NCI-H1105 treated with DMSO at 0.1 percent for 48 hours (cell line): ENCODE measurements around the gene E2F6.

Source experiments
- DNase-seq: peaks from one replicate; lab custom pipeline; 2025; lab: John Stamatoyannopoulos, UW

The E2F6 gene, protein sequence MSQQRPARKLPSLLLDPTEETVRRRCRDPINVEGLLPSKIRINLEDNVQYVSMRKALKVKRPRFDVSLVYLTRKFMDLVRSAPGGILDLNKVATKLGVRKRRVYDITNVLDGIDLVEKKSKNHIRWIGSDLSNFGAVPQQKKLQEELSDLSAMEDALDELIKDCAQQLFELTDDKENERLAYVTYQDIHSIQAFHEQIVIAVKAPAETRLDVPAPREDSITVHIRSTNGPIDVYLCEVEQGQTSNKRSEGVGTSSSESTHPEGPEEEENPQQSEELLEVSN

GRCh38 chr2:11465485-11466306 lies at the start of gene E2F6:
Gene E2F6, minus strand, starts transcription at chr2:11466161. Its CDS starts 282 bp downstream, at chr2:11465879.
- peak; percentile 82 for DNase-seq

GRCh38 chr2:11515490-11515981 lies 49.6 kb upstream of the E2F6 start:
- no peak for DNase-seq

DNA sequence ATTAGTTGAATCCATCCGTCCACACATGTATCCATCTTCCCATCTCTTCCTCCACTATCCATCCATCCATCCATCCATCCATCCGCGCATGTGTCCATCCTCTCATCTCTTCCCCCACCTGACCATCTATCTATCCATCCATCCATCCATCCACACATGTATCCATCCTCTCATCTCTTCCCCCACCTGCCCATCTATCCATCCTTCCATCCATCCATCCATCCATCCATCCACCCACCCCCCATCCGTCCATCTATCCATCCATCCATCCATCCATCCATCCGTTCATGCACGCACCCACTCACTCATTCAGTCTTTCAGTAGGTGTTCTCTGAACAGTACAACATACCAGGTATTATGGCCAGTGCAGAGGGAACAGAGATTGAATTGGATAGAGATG lies 48.9 kb upstream of the E2F6 start:
- no peak for DNase-seq

DNA sequence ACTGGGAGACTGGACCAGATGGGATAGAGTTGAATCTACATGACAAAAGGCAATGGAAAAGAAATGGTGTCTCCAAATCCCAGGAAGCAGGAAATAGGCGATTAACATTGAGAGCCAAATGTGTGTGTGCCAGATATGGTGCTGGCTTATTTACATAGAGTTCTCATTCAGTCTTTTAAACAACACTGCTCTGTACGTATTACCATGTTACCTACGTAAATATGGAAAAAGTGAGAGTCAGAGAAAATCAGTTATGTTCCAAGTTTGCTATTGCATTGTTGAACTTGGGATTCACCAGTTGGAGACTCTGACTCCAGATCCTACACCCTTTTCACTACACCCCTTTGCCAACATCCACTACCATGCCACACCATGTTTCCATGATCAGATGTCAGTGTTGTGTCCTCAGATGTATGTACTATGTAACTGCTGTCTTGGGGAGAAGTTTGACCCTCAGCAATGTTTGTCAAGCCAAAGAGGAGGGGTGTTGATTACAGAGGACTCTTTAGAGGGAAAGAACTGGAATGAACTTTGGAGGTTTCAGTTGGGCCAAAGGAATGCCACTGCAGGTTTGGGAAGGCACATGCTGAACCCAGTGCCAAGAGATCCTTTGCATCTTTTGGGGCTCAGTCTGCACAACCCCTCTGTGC lies 48.2 kb upstream of the E2F6 start:
- DNase-seq, result no peak

DNA sequence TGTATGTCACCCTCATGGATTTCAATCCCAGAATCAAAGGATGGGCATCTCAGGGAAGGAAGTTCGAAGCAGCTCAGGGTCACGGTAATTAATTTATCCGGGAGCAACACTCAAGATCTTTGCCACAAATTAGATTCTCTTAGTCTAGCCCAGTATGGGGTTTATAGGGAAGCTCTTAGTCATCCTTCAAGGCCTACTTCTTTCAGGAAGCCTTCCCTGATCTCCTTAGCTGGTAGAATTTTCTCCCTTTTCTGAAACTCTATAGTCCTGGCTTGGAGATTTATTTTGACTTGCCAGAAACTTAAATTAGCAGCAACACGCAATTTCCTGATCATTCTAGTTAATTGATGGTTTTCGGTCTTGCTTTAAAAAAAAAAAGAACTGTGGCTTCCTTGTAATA lies 47.4 kb upstream of the E2F6 start:
- DNase-seq, result no peak

GRCh38 chr2:11512431-11512830 lies 46.5 kb upstream of the E2F6 start:
- no peak for DNase-seq

DNA sequence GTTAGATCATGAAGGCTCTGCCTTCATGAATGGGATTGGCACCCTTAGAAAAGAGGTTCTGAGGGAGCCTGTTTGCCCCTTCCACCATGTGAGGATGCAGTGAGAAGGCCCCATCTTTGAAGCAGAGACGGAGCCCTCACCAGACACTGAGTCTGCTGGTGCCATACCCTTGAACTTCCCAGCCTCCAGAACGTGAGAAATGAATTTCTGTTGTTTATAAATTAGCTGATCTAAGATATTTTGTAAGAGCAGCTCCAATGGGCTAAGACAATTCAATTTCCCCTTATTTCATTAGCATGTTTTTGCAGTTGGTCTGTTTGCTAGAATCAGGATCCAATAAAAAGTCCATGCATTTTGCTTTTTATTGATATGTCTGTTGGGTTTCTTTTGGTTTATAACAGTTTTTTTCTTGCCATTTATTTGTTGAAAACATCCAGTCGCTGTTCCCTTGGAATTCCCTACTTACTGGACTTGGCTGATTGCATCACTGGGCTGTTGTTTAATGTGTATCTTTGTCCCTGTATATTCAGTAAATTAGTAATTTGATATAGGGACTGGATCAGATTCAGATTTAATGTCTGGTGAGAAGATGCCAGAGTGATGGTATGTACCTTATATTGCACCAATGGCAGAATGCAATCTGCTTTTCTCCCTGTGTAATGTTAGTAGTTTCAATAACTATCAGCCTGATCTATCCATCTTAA lies 43.8 kb upstream of the E2F6 start:
- DNase-seq, result no peak

- no peak for DNase-seq
Observed at GRCh38 chr2:11508279-11508678, 42.3 kb upstream of the E2F6 start.

DNA sequence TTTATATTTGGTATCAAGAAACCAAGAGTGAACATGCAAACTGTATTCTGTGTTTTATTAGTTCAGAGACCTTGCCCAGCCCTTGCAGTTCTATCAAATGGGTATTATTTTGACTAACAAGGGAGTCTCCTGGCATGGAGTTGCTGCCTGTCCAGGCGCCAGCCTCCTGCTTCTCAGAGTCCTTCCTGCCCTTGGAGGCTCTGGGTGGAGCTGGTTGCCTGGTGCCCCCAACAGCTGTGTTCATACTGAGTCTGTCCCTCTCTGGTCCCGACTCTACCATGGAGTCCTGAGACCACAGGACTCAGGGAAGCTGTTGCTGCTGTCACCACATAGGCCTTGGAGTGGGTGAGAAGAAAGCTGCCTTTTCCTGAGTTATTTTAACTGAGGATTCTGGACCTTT lies 41.6 kb upstream of the E2F6 start:
- no peak for DNase-seq

GRCh38 chr2:11506611-11506969 lies 40.6 kb upstream of the E2F6 start:
- DNase-seq, result no peak

GRCh38 chr2:11505652-11506610 lies 40.0 kb upstream of the E2F6 start:
- DNase-seq, result peak; percentile 37

- no peak for DNase-seq
Observed at GRCh38 chr2:11503354-11503927, 37.5 kb upstream of the E2F6 start.

GRCh38 chr2:11502740-11503292 lies 36.9 kb upstream of the E2F6 start:
- no peak for DNase-seq

GRCh38 chr2:11500702-11501303 lies 34.8 kb upstream of the E2F6 start:
- no peak for DNase-seq

DNA sequence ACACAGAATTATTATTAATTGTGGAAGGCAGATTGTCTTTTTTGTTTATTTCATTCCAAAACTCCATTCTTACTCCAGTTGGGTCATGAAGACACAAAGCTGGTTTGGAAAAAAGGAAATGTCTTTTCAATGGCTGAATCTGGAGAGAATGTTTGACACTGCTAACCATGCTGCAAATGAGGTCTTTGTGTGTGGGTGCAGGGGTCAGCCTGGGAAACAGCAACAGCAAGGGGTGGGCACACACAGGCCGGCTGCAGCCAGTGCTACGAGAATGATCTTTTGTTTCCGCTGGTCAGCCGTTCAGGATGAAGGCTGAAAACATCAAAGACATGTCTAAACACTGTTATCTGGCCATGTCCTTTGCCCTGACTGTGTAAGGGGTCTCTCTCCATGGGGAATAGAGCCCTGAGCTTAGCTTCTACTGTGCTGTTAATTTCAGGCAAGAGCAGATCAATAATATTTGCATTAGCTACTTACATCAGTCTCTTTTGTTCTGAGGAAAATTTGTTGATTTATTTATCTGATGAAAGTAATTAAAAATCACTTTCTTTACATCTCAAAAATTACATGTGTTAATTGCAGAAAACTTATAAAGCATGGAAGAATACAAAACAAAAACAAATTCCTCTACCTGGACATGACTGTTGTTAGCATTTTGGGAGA lies 33.3 kb upstream of the E2F6 start:
- no peak for DNase-seq

GRCh38 chr2:11498543-11499034 lies 32.6 kb upstream of the E2F6 start:
- no peak for DNase-seq

DNA sequence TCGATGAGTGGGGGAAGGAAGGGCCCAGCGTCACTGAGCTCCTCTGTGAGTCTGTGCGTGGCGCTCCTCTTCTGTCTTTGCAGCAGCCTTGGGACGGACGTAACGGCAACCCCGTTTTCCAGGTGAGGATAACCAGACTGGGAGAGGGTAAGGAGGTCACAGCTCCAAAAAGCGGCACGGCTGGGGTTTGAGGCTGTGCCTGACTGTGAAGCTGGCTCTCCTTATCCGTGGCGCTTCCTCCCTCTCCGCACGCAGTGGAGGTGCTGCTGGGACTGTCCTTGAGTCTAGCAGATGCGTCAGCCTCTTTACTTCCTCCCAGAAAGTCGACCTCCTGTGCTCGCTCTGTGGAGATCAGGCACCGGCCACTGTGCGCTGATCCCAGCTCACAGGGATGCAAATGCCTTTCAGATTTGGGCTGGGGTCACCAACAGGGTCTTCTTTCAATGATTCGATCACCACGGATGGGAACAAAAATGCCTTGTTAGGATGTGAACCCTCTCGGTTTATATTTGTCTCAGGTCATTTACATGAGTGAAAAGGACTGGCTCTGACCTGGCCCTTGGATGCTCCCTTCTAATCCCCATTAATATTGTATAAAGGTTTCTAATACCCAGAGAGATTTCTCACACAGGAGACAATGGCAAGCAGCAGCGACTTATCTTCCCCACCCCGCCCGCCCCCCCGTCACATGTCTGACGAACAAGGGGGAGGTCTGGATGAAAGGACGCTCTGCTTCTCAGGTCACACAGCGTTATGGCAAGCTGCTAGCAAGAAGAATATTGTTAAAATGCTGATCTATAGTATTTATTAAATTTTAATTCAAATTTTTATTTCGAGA lies 30.1 kb upstream of the E2F6 start:
- no peak for DNase-seq

- DNase-seq, result no peak
Observed at GRCh38 chr2:11494310-11494709, 28.3 kb upstream of the E2F6 start.
